IPS DF 6.9 (cell line): Measurements from ENCODE around the gene PEX3.
"Not testable (repeated sequence)": the region's sequence is repeated elsewhere in the genome, so short reads cannot be mapped to it uniquely, and the experiment has no call there.

Source experiments
- DNase-seq: peaks from one replicate; pipeline ENCODE4 v3.0.0-alpha.2; 2013; ENCODE audit warnings: low read depth, low spot score
- H3K27ac ChIP-seq: one replicate; pipeline ENCODE4 v1.5.1; 2013; ENCODE audit warnings: low read length, control low read depth
- H3K27me3 ChIP-seq: 2 replicates; pipeline ENCODE4 v1.6.1; 2013; ENCODE audit warnings: mild to moderate bottlenecking, low read length; ENCODE audit not compliant: control insufficient read depth, insufficient read depth
- H3K36me3 ChIP-seq: 2 replicates; pipeline ENCODE4 v1.6.1; 2013; ENCODE audit warnings: low read length; ENCODE audit not compliant: control insufficient read depth, insufficient read depth
- H3K4me1 ChIP-seq: 2 replicates; pipeline ENCODE4 v1.6.1; 2013; ENCODE audit warnings: low read length; ENCODE audit not compliant: control insufficient read depth, insufficient read depth
- H3K4me3 ChIP-seq: 2 replicates; pipeline ENCODE4 v1.5.1; 2013; ENCODE audit warnings: mild to moderate bottlenecking, low read length
- H3K9me3 ChIP-seq: 2 replicates; pipeline ENCODE4 v1.6.1; 2013; ENCODE audit warnings: low read length, inconsistent platforms; ENCODE audit not compliant: control insufficient read depth, insufficient read depth
- WGBS: extraction: QIAGEN DNeasy Blood & Tissue Kit; methylation state at CpG from one replicate; pipeline ENCODE4 v1.1.7; 2013; ENCODE audit warnings: mixed read lengths, missing lambda C conversion rate; ENCODE audit not compliant: insufficient read length, insufficient coverage; 5-methylcytosine and 5-hydroxymethylcytosine counted together

PEX3 gene

DNA sequence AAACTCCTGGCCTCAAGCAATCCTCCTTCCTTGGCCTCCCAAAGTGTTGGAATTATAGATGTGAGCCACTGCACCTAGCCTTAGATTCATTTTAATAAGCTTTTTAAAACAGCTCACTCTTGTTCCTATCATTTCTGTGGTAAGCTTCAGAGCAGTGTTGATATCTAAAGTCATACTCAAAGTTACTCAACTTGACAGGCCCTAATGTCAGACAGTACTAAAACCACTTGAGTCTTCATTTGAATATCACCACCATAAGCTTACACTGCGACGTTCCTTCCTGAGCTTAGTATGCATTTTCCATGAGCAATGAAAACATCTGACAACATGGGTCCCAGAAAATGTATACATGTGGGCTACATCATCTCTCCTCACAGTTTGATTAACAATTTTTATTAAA lies 54.9 kb downstream of the PEX3 start:
- no CpG with 5 or more reads among the region's 2 CpGs for WGBS
- H3K4me1 ChIP-seq = no peaks in the 10 kb centered on the region; the same call in 1 of the 2 replicates
- no peaks in the 10 kb centered on the region for H3K9me3 ChIP-seq
- DNase-seq = no peak
- no peak overlapping the region for H3K27ac ChIP-seq
- H3K4me3 ChIP-seq = no peak overlapping the region
- no peaks in the 10 kb centered on the region for H3K27me3 ChIP-seq
- peaks cover 4% of the 10 kb centered on the region; the same call in 1 of the 2 replicates for H3K36me3 ChIP-seq

- H3K27ac ChIP-seq = no peak overlapping the region
- no CpG with 5 or more reads among the region's 6 CpGs for WGBS
- peaks cover 4% of the 10 kb centered on the region; the same call in 1 of the 2 replicates for H3K36me3 ChIP-seq
- H3K9me3 ChIP-seq = no peaks in the 10 kb centered on the region
- H3K27me3 ChIP-seq = no peaks in the 10 kb centered on the region
- no peak for DNase-seq
- no peak overlapping the region for H3K4me3 ChIP-seq
- no peaks in the 10 kb centered on the region; the same call in none of the 2 replicates for H3K4me1 ChIP-seq
Measured at GRCh38 chr6:143506199-143506598, 55.6 kb downstream of the PEX3 start.

- no peaks in the 10 kb centered on the region for H3K9me3 ChIP-seq
- H3K4me3 ChIP-seq = no peak overlapping the region
- no peaks in the 10 kb centered on the region for H3K27me3 ChIP-seq
- H3K27ac ChIP-seq = no peak overlapping the region
- peaks cover 2% of the 10 kb centered on the region; the same call in 1 of the 2 replicates for H3K36me3 ChIP-seq
- no peaks in the 10 kb centered on the region; the same call in none of the 2 replicates for H3K4me1 ChIP-seq
- DNase-seq = no peak
- WGBS = no CpG with 5 or more reads among the region's 2 CpGs
Measured at GRCh38 chr6:143506620-143507019, 56.0 kb downstream of the PEX3 start.

DNA sequence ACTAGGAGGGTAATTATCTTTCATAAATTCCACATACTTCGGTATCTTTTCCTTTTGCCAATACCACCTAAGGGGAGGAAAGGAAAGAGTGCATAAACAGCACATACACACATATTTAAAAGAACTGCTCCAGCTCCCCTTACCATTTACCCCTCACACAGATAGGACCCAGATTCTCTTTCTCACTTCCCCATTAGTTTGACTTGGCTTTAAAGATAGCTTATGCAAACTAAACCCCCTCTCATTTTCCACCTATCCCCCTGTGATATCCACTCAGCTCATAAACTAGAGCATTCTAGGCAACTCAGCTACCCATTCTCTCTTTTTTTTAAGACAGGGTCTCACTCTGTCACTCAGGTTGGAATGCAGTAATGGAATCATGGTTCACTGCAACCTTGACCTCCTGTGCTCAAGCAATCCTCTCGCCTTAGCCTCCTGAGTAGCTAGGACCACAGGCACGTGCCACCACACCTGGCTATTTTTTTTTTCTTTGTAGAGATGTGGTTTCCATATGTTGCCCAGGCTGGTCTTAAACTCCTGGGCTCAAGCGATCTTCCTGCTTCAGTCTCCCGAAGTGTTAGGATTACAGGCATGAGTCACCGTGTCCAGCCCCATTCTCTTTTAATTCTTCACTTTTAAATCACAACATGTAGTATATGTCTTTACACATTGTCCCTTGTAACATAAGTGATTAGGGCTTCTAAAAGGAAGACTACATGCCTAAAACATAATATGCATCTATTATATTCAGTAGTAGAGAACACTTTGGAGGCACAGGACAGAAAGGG lies 56.9 kb downstream of the PEX3 start:
- DNase-seq = no peak
- H3K4me1 ChIP-seq = peaks cover 2% of the 10 kb centered on the region
- H3K9me3 ChIP-seq = no peaks in the 10 kb centered on the region
- no CpG with 5 or more reads among the region's 6 CpGs for WGBS
- no peak overlapping the region for H3K27ac ChIP-seq
- no peak overlapping the region for H3K4me3 ChIP-seq
- peaks cover 2% of the 10 kb centered on the region; the same call in 1 of the 2 replicates for H3K36me3 ChIP-seq
- no peaks in the 10 kb centered on the region for H3K27me3 ChIP-seq

DNA sequence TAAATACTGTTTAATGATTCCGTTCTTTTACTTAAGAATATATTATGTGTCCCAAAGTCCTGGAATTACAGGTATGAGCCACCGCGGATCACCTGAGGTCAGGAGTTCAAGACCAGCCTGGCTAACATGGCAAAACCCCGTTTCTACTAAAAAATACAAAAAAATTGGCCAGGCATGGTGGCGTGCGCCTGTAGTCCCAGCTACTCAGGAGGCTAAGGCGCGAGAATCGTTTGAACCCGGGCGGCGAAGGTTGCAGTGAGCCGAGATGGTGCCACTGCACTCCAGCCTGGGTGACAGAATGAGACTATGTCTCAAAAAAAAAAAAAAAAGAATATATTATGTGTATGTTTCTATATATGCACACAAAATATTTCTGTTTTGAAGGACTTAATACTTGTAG lies 59.7 kb downstream of the PEX3 start:
- WGBS = no CpG with 5 or more reads among the region's 13 CpGs
- not testable (repeated sequence) for DNase-seq, H3K36me3 ChIP-seq, H3K27me3 ChIP-seq, H3K27ac ChIP-seq, H3K4me3 ChIP-seq, H3K4me1 ChIP-seq, H3K9me3 ChIP-seq

GRCh38 chr6:143510991-143511891 lies 60.6 kb downstream of the PEX3 start, which contains the start of gene FUCA2:
TSS of gene FUCA2 (minus strand) at chr6:143511720. CDS start at chr6:143511634, 86 bp downstream.
- Histone ChIP-seq H3K9me3 (no peaks in the 10 kb centered on the region), H3K4me3 (peak within 1 kb of the TSS; percentile 67), H3K27ac (no peak within 1 kb of the TSS), H3K27me3 (no peaks in the 10 kb centered on the region), H3K4me1 (peaks cover 2% of the 10 kb centered on the region), H3K36me3 (peaks cover 2% of the 10 kb centered on the region; the same call in 1 of the 2 replicates)
- WGBS = no CpG with 5 or more reads among the region's 63 CpGs
- DNase-seq = peak; percentile 64

DNA sequence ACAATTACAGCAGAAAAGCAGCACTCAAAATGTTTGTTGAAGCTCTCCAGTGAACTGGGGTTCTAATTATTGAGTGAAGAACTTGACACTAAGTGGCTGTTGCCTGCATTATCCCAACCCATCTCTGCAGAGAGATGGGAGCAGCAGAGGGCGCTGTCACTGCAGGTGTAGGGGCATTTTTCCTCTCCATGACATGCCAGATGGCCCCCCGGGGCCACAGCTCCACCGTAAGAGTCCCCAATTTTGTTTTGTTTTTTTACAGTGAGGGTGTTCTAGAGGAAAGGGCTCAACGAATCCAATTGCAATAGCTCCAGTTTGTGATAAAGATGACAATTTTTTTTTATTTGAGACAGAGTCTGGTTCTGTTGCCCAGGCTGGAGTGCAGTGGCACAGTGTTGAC lies 62.8 kb downstream of the PEX3 start:
- Histone ChIP-seq H3K36me3 (no peaks in the 10 kb centered on the region), H3K4me3 (no peak overlapping the region), H3K4me1 (peaks cover 4% of the 10 kb centered on the region), H3K27ac (no peak overlapping the region), H3K27me3 (no peaks in the 10 kb centered on the region), H3K9me3 (no peaks in the 10 kb centered on the region)
- no CpG with 5 or more reads among the region's 4 CpGs for WGBS
- DNase-seq = no peak

GRCh38 chr6:143515061-143515760 lies 64.6 kb downstream of the PEX3 start:
- no peaks in the 10 kb centered on the region; the same call in 1 of the 2 replicates for H3K27me3 ChIP-seq
- peaks cover 4% of the 10 kb centered on the region for H3K4me1 ChIP-seq
- no peaks in the 10 kb centered on the region for H3K36me3 ChIP-seq
- H3K9me3 ChIP-seq = no peaks in the 10 kb centered on the region
- no peak for DNase-seq
- WGBS = no CpG with 5 or more reads among the region's 12 CpGs
- H3K4me3 ChIP-seq = no peak overlapping the region
- H3K27ac ChIP-seq = no peak overlapping the region

- no CpG with 5 or more reads among the region's 7 CpGs for WGBS
- Histone ChIP-seq H3K4me1 (peaks cover 4% of the 10 kb centered on the region), H3K9me3 (no peaks in the 10 kb centered on the region), H3K4me3 (no peak overlapping the region), H3K27me3 (no peaks in the 10 kb centered on the region; the same call in 1 of the 2 replicates), H3K27ac (no peak overlapping the region), H3K36me3 (no peaks in the 10 kb centered on the region)
- DNase-seq = no peak
Measured at GRCh38 chr6:143515766-143516355, 65.3 kb downstream of the PEX3 start.
